Midbrain (tissue), 1 donor: Measurements from ENCODE around the gene ELOVL5.
"Not testable (repeated sequence)": the region's sequence is repeated elsewhere in the genome, so short reads cannot be mapped to it uniquely, and the experiment has no call there.

Experiments used
- DNase-seq: peaks from one replicate; lab custom pipeline; 2025; lab: John Stamatoyannopoulos, UW

ELOVL5 gene

GRCh38 chr6:53348371-53349208 is at the start of gene ELOVL5:
Gene ELOVL5 (minus strand): TSS chr6:53348950. CDS start chr6:53295699, 53,251 bp downstream.
- peak; percentile 96 for DNase-seq

GRCh38 chr6:53397283-53397682 is 48.5 kb upstream of the ELOVL5 start:
- no peak for DNase-seq

- DNase-seq: no peak
These were observed 47.2 kb upstream of the ELOVL5 start for GRCh38 chr6:53395986-53396385.

GRCh38 chr6:53394704-53395103 is 46.0 kb upstream of the ELOVL5 start:
- DNase-seq: no peak

GRCh38 chr6:53391170-53391569 is 42.4 kb upstream of the ELOVL5 start:
- DNase-seq: no peak

- DNase-seq: no peak
These were observed 41.3 kb upstream of the ELOVL5 start for GRCh38 chr6:53390010-53390409.

GRCh38 chr6:53388615-53389014 is 39.9 kb upstream of the ELOVL5 start:
- not testable (repeated sequence) for DNase-seq

- DNase-seq: no peak
These were observed 33.7 kb upstream of the ELOVL5 start for GRCh38 chr6:53382421-53382820.

- DNase-seq: no peak
These were observed 29.5 kb upstream of the ELOVL5 start for GRCh38 chr6:53378208-53378607.

GRCh38 chr6:53377793-53378192 is 29.0 kb upstream of the ELOVL5 start:
- DNase-seq: no peak

GRCh38 chr6:53377289-53377688 is 28.5 kb upstream of the ELOVL5 start:
- no peak for DNase-seq

- DNase-seq: no peak
These were observed 28.0 kb upstream of the ELOVL5 start for GRCh38 chr6:53376661-53377226.

GRCh38 chr6:53375847-53376246 is 27.1 kb upstream of the ELOVL5 start:
- DNase-seq: no peak

- DNase-seq: no peak
These were observed 24.9 kb upstream of the ELOVL5 start for GRCh38 chr6:53373638-53374037.

GRCh38 chr6:53369876-53370515 is 21.2 kb upstream of the ELOVL5 start:
- DNase-seq: no peak

- DNase-seq: no peak
These were observed 20.3 kb upstream of the ELOVL5 start for GRCh38 chr6:53369051-53369450.

GRCh38 chr6:53366128-53366641 is 17.4 kb upstream of the ELOVL5 start:
- DNase-seq: no peak

GRCh38 chr6:53363341-53364079 is 14.8 kb upstream of the ELOVL5 start:
- DNase-seq: no peak

- no peak for DNase-seq
These were observed 12.8 kb upstream of the ELOVL5 start for GRCh38 chr6:53361549-53362031.

GRCh38 chr6:53360093-53360912 is 11.6 kb upstream of the ELOVL5 start:
- no peak for DNase-seq

GRCh38 chr6:53359843-53360092 is 11.0 kb upstream of the ELOVL5 start:
- no peak for DNase-seq
